Measurements from ENCODE around the gene LPP.

- TF ChIP-seq CTCF (IDR thresholded peaks at IDR 0.05) (no peak), POLR2A (IDR thresholded peaks at IDR 0.05) (no peak), EP300 (IDR thresholded peaks at IDR 0.05) (peak in 1 of 2 donors; percentile 22)
Observed at GRCh38 chr3:188421836-188422540, 268.0 kb downstream of the LPP start.

All from tibial nerve (tissue), 4 donors.